HG02798 (cell line): ENCODE data around the gene DYRK1A.

Experiments used
- ATAC-seq: cut with Tn5 transposase; IDR thresholded peaks from one replicate; pipeline ENCODE4 v1.9.1; 2021; ENCODE audit warnings: mild to moderate bottlenecking; ENCODE audit not compliant: unreplicated experiment, poor library complexity

DYRK1A gene

DNA sequence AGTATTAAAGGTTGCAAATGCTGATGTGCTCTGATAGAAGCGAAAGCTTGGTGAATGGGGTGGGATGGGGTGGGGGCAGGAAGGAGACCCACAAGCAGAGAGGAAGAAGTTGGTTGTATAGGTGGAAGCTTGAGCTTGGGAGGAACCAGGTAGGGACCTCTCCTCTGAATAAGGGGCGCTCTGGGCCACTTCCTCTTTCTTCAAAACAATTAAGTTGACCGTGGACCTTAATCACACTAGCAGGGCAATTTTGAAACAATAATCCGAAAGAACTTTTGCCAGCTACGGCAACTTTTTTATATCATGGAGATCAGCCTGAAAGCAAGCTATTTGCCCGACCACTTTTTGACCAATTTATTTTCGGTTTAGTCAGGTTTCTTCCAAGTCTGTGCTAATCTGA is 1.9 kb upstream of the DYRK1A start:
- no peak for ATAC-seq

DNA sequence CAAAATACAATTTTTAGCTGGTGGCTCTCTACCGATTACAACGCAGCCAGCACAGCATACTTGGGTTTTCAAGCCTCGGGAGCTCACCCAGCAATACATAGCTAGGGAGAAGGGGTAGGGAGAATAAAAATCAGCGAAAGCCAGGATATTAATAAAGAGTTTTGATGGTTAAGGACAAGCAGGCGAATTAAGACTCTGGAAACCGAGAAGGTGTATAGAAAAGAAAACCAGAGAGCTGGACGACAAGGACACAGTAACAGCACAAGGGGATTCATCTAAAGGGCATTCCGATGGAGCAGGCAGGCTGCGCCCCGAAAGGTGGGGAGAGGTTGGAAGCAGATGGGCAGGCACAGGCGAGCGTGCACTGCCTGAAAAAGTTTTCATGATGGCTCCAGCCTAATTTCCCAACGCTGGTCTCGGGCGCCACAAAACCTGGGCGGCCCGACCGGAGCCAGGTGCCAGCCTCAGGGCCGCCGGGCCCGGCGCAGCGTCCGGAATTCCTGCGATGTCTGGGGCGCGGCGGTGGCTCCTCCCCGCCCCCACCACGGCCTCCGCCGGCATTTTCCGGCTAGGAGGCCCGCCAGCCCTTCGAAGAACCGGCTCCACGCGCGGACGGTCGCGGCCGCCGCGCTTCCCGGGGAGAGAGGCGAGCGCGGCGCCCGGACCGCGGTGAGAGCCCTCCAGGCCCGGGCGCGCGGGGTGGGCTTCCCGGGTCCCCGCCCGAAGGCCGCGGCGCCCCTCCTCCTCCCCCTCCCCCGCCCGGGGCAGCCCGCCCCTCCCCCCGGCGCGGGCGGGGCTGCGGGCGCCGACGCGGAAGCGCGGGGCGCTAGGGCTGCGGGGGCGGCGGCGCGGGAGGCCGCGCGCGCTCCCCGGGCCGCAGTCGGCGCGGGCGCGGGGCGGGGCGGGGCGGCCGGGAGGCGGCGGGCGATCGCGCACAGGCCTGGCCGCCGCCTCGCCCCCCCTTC is 774 bp upstream of the DYRK1A start:
- ATAC-seq = peak; percentile 48

DNA sequence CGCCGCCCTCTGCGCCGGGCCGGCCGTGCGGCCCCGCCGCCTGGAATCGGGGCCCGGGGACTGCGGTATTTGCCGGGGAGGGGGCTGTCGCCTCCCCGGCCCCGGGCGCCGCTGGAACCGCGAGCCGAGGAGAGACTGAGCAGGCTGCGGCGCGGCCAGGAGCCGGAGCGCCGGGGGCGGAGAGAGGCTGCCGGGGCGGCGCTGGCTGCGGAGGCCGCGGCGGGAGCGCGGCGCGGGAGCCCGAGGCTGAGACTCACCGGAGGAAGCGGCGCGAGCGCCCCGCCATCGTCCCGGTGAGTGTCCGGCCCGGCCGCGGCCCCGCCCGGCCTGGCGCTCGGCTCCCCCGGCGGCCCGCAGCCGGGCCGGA is 746 bp downstream of the DYRK1A start:
- no peak for ATAC-seq

DNA sequence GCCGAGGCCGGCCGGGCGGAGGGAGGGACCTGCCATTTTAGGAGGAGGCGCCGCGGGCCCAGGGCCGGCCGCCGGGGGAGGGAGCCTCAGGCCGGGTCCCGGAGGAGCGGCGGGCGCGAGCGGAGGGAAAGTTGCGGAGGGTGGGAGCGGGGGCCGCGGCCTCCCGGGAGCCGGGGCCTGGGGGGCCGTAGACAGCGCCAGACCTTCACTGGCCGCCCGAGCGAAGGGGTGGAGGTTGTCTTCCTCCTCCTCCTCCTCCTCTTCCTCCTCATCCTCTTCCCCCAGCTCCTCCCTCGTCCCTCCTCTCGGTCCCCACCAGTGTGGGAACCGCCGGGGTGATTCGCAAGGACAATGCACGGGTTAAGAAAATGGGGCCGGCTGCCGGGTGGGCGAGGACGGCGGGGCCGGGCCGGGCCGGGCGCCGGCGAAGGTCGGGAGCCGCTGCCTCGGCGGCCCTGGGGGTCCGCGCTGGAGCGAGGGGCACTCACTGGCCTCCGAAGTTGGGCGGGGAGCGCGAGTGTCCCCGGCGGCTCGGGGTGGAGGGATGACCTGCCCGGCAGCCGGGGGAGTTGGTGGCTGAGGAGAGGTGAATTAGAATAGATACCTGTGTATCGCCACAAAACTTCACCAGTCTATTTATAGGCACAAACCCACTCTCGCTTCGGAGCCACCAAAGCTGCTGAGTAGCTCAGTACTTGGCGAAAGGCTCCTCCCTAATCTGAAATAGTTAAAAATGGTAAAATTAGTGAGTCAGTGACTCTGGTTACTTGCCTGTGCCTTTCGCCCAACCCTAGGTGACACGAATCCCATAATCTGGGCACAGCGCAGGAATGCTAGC is 1.3 kb downstream of the DYRK1A start:
- ATAC-seq = no peak

DNA sequence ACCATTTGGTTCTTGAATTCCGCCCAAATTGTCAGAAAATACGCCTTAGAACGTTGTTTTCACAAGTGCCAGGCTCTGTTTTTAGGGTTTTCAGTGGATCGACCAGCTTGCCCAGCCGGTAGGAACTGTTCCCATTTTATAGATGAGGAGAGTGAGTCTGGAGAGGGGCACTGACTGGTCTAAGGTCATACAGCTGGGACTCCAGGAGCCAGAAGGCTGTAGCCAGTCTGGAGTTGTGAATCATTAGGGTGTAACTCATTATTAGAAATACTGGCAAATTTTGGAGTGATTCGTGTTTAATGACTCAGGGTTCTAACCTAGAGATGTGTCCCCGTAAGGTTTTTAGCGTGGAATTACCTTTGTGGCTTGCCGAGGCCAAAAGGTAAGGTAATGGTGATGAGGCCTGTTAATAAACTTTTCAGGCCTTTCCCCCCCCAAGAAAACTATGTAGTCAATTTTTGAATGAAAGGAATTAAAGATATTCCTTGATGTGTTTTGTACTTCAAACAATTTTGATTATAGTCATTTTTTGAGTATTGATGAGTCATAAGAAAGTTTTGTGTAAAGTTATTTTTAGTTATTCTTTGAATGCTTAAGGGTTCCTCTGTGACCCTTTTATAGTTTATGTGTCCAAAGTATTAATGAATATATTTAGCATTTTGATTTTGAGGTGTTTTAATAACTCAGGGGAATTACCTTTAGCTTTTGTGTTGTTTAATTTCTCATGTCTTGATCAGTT is 2.1 kb downstream of the DYRK1A start:
- ATAC-seq = no peak

DNA sequence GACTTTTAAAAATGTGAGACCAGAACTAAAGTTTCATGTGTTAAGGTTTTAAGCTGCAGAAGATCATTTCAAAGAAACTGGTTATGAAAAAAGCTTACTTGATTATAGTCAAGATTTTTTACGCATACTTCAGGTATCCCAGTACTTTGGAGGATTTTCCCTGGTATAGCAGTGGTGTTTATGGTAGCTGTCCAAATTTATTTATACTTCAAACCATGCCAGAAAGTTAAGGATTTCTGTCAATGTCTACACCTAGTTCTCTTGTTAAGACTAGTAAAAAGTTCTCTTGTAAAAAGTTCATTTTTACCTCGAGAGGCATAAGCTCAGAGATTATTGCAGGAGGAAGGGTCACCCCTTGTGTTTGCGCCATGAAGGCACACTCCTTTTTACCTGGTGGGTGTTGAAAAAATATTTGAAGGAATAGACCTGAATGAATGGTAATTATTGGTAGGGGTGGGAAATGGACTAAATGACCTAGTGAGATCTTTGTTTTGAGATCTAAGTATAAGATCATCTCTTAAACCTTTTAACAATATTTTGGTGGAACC is 2.8 kb downstream of the DYRK1A start:
- no peak for ATAC-seq

DNA sequence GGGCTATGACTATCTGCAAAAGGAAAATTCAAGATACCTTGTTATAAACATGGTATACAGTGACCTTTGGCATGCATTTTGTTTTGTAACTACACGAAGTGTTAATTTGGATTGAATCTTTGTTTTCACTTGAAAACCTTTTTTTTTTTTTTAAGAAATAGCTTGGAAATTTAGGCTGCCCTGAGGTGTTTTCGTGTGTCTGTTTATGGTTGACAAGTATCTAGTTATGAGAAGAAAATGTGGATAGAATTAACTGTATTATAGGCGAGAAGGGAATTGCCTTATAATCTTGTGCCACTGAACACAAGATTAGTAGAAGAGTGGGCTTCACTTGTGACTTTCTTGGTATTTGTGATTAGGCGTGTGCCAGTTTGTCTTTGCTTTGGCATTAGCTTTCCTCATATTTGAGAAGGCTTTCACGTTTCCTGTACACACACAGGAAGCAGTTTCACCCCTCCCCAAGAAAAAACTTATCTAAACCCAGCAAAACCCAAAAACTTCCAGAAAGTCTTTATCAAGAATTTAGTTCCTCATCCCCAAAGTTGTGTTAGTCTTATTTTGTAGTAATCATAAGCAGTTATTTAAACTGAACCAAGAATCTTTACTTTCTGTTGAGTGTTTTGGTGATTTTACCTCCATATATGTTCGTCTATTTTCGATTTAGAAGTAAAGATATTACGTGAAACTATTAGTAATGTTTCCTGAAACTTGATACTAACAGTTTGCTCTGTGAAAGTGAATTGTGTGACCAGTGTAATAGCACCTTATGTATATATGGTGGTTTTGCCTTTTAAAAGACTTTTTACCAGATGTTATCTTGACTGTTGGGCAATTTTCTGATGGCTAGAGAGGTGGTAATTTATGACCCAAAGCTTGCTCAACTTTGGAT is 3.8 kb downstream of the DYRK1A start:
- ATAC-seq = peak; percentile 18

DNA sequence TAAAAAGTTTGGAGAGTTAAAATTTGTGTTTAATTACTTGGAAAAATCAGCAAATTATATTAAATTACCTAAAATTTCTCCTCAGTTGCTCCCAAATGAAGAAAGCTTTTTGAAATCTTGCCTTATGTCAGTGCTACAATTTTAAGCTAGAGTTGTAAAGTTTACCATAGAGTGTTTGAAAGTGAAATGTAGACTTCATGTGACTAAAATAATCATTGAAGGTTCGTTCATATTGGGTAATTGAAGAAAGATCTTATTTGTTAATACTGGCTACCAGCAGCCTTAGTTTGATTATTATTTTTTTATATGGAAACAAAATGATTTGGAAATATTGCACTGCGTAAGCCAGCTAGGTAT is 4.4 kb downstream of the DYRK1A start:
- ATAC-seq = no peak

DNA sequence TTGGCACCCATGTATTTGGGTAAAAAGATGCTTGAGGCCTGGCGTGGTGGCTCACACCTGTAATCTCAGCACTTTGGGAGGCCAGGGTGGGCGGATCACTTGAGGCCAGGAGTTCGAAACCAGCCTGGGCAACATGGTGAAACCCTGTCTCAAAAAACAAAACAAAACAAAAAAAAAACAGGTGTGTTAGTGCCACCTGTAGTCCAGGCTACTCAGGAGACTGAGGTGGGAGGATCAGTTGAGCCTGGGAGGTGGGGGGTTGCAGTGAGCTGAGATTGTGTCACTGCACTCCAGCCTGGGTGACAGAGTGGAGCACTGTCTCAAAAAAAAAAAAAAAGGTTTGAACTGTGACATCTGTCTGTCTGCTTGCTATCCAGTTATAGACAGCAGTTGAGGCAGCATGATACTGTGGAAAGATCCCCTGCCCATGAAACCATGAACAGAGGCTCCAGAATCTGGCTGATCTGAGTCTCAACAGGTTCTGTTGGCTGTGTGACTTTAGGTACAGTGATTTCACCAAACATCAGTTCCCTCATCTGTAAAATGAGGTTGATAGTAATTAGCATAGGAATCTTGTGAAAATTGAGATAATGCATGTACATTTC is 5.7 kb downstream of the DYRK1A start:
- ATAC-seq = no peak

DNA sequence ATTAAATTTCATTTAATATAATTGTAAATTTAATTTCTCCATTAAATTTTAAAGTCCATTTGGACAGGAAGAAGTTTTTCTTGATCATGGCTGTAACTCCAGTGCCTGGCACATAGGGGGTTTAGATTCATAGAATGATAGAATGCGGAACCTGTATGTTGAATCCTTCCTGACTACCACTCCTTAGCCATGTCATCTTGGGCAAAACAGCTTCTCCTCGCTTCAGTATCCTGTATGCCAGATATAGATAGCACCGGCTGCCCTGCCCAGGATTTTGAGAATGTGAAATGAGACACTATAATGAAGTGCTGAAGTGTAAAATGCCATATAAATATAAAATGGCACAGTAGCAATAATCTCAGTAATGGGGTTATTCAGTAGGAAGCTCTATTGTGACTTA is 6.4 kb downstream of the DYRK1A start:
- no peak for ATAC-seq

DNA sequence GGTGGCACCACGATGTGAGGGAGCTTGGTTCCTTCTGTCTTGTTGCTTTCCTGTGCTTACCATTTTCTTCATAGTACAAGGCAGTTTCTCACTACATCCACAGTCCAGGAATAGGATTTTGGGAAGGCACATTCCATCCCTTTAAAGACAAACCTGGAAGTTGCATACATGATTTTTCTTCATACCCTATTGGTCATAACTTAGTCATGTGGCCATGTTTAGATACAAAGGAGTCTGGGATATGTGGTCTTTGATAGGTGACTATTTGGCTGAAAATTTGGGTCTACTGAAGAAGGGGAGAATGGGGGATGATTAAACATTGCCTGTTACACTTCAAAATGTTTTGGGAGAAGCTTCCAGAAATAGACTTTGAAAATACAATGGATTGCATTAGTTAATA is 7.0 kb downstream of the DYRK1A start:
- ATAC-seq = no peak

DNA sequence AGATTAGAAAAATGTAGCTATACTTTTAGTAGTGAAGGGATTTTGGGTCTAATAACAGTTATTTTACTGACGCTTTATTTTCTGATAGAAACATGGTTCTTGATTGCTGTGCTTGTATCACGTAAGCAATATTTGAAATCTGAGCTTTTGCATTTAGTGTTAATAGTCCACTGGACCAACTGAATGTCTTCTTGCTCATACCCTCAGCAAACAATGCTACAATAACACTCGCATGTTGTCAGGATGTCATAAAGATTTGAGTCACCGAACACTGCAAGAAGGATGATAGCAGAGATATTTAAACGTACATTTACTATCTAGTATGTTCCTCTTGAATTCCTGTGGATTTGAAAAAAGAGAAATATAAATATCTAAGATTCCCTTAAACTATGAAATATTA is 7.5 kb downstream of the DYRK1A start:
- no peak for ATAC-seq

DNA sequence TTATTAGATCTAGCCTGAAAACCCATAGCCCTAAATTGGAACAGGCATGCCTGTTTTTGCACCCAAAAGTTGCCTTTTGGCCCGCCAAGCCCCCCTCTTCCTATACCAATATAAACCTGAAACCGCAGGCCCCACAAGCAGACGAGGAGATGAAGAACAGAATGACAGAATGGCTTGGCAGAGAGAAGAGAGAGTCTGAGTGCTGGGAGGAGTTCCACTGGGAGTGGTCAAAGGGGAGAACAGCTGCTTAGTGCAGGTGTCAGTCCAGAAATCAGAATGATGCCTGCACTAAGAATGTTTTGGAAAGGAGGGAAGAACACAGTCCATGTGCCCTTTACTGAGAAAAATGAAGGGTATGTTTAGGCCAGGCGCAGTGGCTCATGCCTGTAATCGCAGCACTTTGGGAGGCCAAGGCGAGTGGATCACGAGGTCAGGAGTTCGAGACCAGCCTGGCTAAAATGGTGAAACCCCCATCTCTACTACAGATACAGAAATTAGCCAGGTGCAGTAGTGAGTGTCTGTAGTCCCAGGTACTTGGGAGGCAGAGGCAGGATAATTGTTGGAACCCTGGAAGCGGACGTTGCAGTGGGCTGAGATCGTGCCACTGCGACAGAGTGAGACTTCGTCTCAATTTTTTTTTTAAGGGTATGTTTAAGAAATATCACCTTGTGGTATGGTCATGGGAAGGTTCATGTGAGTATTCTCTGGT is 9.4 kb downstream of the DYRK1A start:
- no peak for ATAC-seq

DNA sequence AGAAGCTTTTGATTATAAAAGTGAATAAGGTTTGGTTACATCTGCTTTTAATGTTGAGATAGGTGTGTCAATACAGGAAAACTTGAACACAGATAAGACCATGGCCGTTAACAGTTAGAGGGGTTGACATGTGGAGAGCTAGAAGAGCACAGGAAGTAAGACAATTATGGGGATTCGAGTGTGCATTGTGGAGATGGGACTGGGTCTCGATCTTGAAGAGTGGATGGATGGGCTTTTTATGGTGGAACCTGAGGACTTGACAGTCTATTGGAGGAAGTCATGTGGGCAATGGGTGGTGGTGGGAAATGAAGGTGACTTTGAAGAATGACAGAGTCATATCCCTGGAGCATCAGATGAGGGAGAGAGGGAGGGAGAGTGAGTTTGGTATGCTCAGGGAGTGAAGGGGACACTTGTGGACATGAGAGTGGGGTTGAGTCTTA is 12.1 kb downstream of the DYRK1A start:
- ATAC-seq = no peak

DNA sequence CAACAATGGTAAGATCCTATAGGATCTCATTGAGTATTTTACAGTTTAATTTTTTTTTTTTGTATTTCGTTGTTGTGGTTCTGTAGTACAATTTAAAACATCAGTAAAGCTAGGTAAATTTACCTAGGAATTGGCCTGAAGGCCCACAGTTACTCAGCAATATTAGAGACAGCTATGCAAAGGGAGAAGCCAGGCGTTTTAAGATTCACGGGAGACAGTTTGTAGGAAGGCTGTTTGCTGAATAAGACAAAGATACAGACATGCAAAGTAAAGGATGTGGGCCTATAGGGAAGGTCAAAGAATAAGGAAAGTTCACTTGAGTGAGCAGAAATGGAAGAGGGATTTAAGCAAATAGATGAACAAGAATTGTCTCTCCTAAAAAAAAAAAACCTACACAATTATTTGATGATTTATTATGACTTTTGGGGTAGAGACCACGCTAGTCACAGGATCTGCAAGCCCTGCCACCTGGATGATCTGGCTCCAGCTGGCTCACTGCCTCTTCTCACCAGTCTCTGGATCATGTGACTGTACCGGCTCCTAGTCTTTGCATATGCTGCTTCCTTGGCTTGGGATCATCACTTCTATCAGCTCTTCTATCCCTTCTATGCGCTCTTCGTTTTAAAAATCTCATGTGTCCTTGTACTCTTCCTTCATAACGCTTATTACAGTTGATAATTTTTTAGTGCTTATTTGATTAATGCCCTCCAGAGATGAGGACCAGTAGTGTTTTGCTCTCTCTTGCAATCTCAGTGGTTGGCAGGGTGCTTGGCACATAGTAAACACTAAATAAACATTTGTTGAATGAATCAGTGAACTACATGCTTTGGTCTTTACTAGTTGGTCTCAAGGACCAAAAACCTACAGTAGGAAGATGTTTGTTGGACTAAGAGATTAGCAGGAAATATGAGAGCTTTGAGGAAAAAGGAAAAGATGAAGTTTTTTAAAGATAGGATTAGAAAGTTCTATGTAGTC is 14.1 kb downstream of the DYRK1A start:
- no peak for ATAC-seq

DNA sequence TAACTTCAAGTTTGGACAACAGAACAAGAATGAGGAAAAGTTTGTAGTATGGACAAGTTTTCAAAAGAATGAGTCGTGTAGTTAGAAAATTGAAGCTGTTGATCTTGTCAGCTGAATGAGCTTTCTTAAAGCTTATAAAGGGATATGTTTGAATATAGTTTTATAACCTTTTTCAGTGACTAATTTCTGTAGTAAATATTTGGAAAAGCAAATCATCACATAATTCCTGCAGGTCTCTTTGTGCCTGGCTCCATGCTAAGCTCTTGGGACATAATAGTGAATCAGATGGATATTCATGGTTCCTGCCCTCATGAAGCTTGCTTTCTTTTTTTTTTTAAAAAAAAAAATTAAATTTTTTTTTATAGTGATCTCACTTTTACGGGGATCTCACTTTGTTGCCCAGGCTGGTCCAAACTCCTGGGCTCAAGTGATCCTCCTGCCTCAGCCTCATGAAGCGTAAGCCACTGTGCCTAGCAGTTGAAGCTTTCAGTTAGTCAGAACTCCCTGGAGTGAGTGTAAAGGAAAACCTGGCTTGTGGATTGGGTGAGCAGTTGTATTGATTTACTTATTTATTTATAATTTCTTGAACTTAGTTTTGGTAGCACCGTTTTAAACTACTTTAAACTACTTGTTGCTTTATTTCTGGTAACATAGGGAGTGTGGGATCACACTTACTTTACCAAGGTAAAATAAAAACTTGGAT is 15.5 kb downstream of the DYRK1A start:
- ATAC-seq = no peak

DNA sequence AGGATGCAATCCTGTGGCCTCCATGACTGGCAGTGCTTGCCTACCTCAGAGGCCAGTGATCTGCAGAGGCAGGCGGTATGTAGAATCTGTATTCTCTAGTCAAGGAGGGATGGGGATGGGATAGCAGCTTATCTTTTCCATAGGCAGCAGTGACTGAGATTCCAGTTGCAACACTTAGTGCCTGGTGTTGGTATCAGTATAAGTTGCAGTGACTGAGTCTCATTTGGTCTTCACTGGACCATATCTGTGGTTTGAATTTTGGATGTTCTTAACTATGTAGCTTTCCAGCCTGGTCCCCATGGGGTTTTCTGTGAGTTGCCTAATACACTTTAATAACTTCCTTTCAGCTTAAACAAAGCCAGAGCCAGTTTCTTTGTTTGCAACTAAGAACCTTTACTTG is 16.5 kb downstream of the DYRK1A start:
- ATAC-seq = no peak
